NCI-H2171 (cell line): ENCODE measurements around the gene TMEM9.

Source experiments
- DNase-seq: peaks from one replicate; lab custom pipeline; 2025; lab: John Stamatoyannopoulos, UW

TMEM9 gene

GRCh38 chr1:201145132-201145531 is 9.1 kb downstream of the TMEM9 start:
- DNase-seq, result no peak

- DNase-seq, result no peak
Observed at GRCh38 chr1:201144701-201145100, 9.6 kb downstream of the TMEM9 start.

GRCh38 chr1:201143726-201144635 is 10.3 kb downstream of the TMEM9 start:
- DNase-seq, result no peak

GRCh38 chr1:201142849-201143725 is 11.2 kb downstream of the TMEM9 start:
- no peak for DNase-seq

GRCh38 chr1:201142011-201142848 is 12.0 kb downstream of the TMEM9 start:
- no peak for DNase-seq

GRCh38 chr1:201141418-201141817 is 12.9 kb downstream of the TMEM9 start:
- no peak for DNase-seq

GRCh38 chr1:201140941-201141260 is 13.4 kb downstream of the TMEM9 start:
- no peak for DNase-seq

- no peak for DNase-seq
Observed at GRCh38 chr1:201140235-201140940, 13.9 kb downstream of the TMEM9 start.

- DNase-seq, result no peak
Observed at GRCh38 chr1:201139756-201140155, 14.5 kb downstream of the TMEM9 start.

- no peak for DNase-seq
Observed at GRCh38 chr1:201139306-201139705, 15.0 kb downstream of the TMEM9 start.

GRCh38 chr1:201138311-201138840 is 15.9 kb downstream of the TMEM9 start:
- DNase-seq, result no peak

GRCh38 chr1:201137579-201138310 is 16.5 kb downstream of the TMEM9 start:
- DNase-seq, result no peak

GRCh38 chr1:201137024-201137392 is 17.3 kb downstream of the TMEM9 start:
- no peak for DNase-seq

GRCh38 chr1:201136355-201137023 is 17.8 kb downstream of the TMEM9 start:
- no peak for DNase-seq

GRCh38 chr1:201134405-201134804 is 19.9 kb downstream of the TMEM9 start:
- DNase-seq, result no peak

- DNase-seq, result no peak
Observed at GRCh38 chr1:201131398-201131797, 22.9 kb downstream of the TMEM9 start.

GRCh38 chr1:201128962-201129361 is 25.3 kb downstream of the TMEM9 start:
- DNase-seq, result no peak

- DNase-seq, result no peak
Observed at GRCh38 chr1:201128476-201128875, 25.8 kb downstream of the TMEM9 start.

- DNase-seq, result no peak
Observed at GRCh38 chr1:201127755-201128455, 26.4 kb downstream of the TMEM9 start.
